WTC11 (cell line): ENCODE measurements around the gene CNOT3. TPM values are rescaled to one million over a fixed set of nuclear protein-coding genes. Genes with fewer than 3 reads are reported as not detected.

ENCODE experiments used
- CBFB ChIP-seq: sonication (generic); formaldehyde crosslinking; IDR thresholded peaks from 2 replicates; pipeline ENCODE4 v1.8.1; 2022; ENCODE audit warnings: mild to moderate bottlenecking, low read depth, missing genetic modification reagents
- EMX1 ChIP-seq: fragments of 250-450 bp; sonication (Bioruptor Pico); IDR thresholded peaks from 2 replicates; pipeline ENCODE4 v1.8.0; 2021; ENCODE audit warnings: mild to moderate bottlenecking
- ETV6 ChIP-seq: sonication (generic); formaldehyde crosslinking; IDR thresholded peaks from 2 replicates; pipeline ENCODE4 v1.8.1; 2022; ENCODE audit warnings: mild to moderate bottlenecking, missing genetic modification reagents
- FOXP1 ChIP-seq: sonication (generic); formaldehyde crosslinking; IDR thresholded peaks from 2 replicates; pipeline ENCODE4 v1.8.0; 2022; ENCODE audit warnings: missing genetic modification reagents, mild to moderate bottlenecking, moderate library complexity, borderline replicate concordance
- HMGA2 ChIP-seq: fragments of 250-450 bp; sonication (Bioruptor Pico); IDR thresholded peaks from 2 replicates; pipeline ENCODE4 v1.4.0; 2021; ENCODE audit warnings: mild to moderate bottlenecking, moderate library complexity
- MYBL2 ChIP-seq: sonication (generic); formaldehyde crosslinking; IDR thresholded peaks from 2 replicates; pipeline ENCODE4 v1.8.1; 2023; ENCODE audit warnings: mild to moderate bottlenecking, moderate library complexity, missing genetic modification reagents
- NR1H2 ChIP-seq: sonication (generic); formaldehyde crosslinking; IDR thresholded peaks from 2 replicates; pipeline ENCODE4 v1.9.0; 2021; ENCODE audit warnings: mild to moderate bottlenecking, moderate library complexity, missing genetic modification reagents
- NR2C2 ChIP-seq: sonication (generic); formaldehyde crosslinking; IDR thresholded peaks from 2 replicates; pipeline ENCODE4 v1.8.0; 2022; ENCODE audit warnings: mild to moderate bottlenecking, missing genetic modification reagents
- RELA ChIP-seq: sonication (generic); formaldehyde crosslinking; IDR thresholded peaks from 2 replicates; pipeline ENCODE4 v1.8.1; 2022; ENCODE audit warnings: missing genetic modification reagents, mild to moderate bottlenecking, borderline replicate concordance
- TEAD1 ChIP-seq: sonication (generic); formaldehyde crosslinking; IDR thresholded peaks from 2 replicates; pipeline ENCODE4 v1.8.0; 2022; ENCODE audit warnings: mild to moderate bottlenecking, missing genetic modification reagents
- ZBTB21 ChIP-seq: sonication (generic); formaldehyde crosslinking; IDR thresholded peaks from 2 replicates; pipeline ENCODE4 v1.8.1; 2023; ENCODE audit warnings: mild to moderate bottlenecking, missing genetic modification reagents, borderline replicate concordance
- ZNF121 ChIP-seq: sonication (generic); formaldehyde crosslinking; IDR thresholded peaks from 2 replicates; pipeline ENCODE4 v1.8.0; 2023; ENCODE audit warnings: missing genetic modification reagents
- ZNF396 ChIP-seq: fragments of 250-450 bp; sonication (Bioruptor Pico); IDR thresholded peaks from 2 replicates; pipeline ENCODE4 v1.8.0; 2021; ENCODE audit warnings: mild to moderate bottlenecking, moderate library complexity, borderline replicate concordance
- ZNF671 ChIP-seq: fragments of 250-450 bp; sonication (Bioruptor Pico); IDR thresholded peaks from 2 replicates; pipeline ENCODE4 v1.8.0; 2021; ENCODE audit warnings: mild to moderate bottlenecking
- total RNA-seq: library from RNA; stranded (reverse); gene quantifications from 3 replicates; pipeline ENCODE4 v1.2.3, GENCODE V29; 2021
- TF ChIP-seq, protein P1 (sequence below): sonication (generic); formaldehyde crosslinking; conservative IDR thresholded peaks from 2 replicates; pipeline ENCODE4 v1.8.1; 2023; ENCODE audit warnings: mild to moderate bottlenecking, low read depth, missing genetic modification reagents, moderate library complexity
- TF ChIP-seq, protein P2 (sequence below): sonication (generic); formaldehyde crosslinking; IDR thresholded peaks from 2 replicates; pipeline ENCODE4 v1.8.1; 2023; ENCODE audit warnings: mild to moderate bottlenecking, missing genetic modification reagents
- TF ChIP-seq, protein P3 (sequence below): sonication (generic); formaldehyde crosslinking; IDR thresholded peaks from 2 replicates; pipeline ENCODE4 v1.8.1; 2022; ENCODE audit warnings: low read depth, mild to moderate bottlenecking, moderate library complexity, missing genetic modification reagents, borderline replicate concordance
- TF ChIP-seq, protein P4 (sequence below): sonication (generic); formaldehyde crosslinking; IDR thresholded peaks from 2 replicates; pipeline ENCODE4 v1.8.1; 2022; ENCODE audit warnings: missing genetic modification reagents, borderline replicate concordance
- TF ChIP-seq, protein P5 (sequence below): fragments of 250-450 bp; sonication (Bioruptor Pico); conservative IDR thresholded peaks from 2 replicates; pipeline ENCODE4 v1.9.0; 2021; ENCODE audit warnings: mild to moderate bottlenecking
- TF ChIP-seq, protein P6 (sequence below): sonication (generic); formaldehyde crosslinking; IDR thresholded peaks from 2 replicates; pipeline ENCODE4 v1.8.1; 2023; ENCODE audit warnings: mild to moderate bottlenecking, moderate library complexity, missing genetic modification reagents
- TF ChIP-seq, protein P7 (sequence below): sonication (generic); formaldehyde crosslinking; IDR thresholded peaks from 2 replicates; pipeline ENCODE4 v1.8.0; 2022; ENCODE audit warnings: mild to moderate bottlenecking, missing genetic modification reagents
- TF ChIP-seq, protein P8 (sequence below): sonication (generic); formaldehyde crosslinking; IDR thresholded peaks from 2 replicates; pipeline ENCODE4 v1.8.1; 2022; ENCODE audit warnings: mild to moderate bottlenecking, missing genetic modification reagents, moderate library complexity, borderline replicate concordance

Gene CNOT3
- total RNA-seq, 1 experiment from 2014 or later = 93.3 TPM

DNA sequence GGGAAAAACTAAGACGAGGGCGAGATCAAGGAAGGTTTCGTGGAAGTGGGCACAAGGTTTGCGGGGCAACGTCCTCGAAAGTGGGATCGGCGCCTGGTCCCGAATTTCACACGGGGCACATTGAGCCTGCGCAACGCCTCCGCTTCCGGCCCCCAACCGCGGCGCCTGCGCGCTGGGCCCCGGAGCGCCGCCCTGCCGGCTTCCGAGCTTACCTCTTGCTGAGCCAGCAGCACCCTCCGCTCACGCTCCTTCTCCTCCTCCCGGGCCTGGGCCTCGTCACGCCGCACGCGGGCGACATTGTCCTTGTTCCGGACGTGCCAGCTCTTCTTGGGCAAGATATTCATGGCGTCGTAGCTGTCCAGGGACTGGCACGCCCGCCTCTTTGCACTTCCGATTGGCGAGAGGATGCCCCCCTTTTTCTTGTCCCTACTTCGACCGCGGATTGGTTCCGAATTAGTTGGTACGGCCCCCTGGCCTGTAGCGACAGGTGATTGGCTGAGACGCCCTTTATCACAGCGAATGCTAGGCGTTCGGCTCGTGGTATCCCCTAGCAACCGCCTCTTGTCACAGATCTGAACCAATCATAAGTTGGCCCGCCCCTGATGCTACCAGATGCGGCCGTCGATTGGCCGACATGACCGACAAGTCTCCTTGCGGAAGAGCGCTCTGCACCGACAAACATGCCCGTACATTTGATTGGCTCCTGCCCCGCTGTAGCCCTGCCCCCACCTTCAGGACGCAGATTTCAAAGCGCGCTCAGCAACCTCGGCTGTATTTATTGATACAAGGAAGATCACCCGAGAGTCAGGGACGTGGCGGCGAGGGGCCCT lies 22.0 kb downstream of the CNOT3 start, which contains the start of gene LENG1 (continued):
- TF ChIP-seq ZNF396 (CRISPR knock-in tag) (no peak), ZNF121 (CRISPR knock-in tag) (peak; percentile 94), RELA (no peak), MYBL2 (CRISPR knock-in tag) (no peak), HMGA2 (no peak), TEAD1 (CRISPR knock-in tag) (0 out of 2 replicates have a peak, but pooled peaks have one; percentile 46), FOXP1 (CRISPR knock-in tag) (peak; percentile 43; the same call in 1 of the 2 replicates), ETV6 (CRISPR knock-in tag) (0 out of 2 replicates have a peak, but pooled peaks have one; percentile 55), ZNF671 (no peak), NR2C2 (CRISPR knock-in tag) (no peak), NR1H2 (no peak), EMX1 (CRISPR knock-in tag) (no peak; the same call in 1 of the 2 replicates), ZBTB21 (no peak), CBFB (no peak)
- TF ChIP-seq, protein P1, sequence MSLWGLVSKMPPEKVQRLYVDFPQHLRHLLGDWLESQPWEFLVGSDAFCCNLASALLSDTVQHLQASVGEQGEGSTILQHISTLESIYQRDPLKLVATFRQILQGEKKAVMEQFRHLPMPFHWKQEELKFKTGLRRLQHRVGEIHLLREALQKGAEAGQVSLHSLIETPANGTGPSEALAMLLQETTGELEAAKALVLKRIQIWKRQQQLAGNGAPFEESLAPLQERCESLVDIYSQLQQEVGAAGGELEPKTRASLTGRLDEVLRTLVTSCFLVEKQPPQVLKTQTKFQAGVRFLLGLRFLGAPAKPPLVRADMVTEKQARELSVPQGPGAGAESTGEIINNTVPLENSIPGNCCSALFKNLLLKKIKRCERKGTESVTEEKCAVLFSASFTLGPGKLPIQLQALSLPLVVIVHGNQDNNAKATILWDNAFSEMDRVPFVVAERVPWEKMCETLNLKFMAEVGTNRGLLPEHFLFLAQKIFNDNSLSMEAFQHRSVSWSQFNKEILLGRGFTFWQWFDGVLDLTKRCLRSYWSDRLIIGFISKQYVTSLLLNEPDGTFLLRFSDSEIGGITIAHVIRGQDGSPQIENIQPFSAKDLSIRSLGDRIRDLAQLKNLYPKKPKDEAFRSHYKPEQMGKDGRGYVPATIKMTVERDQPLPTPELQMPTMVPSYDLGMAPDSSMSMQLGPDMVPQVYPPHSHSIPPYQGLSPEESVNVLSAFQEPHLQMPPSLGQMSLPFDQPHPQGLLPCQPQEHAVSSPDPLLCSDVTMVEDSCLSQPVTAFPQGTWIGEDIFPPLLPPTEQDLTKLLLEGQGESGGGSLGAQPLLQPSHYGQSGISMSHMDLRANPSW (CRISPR knock-in tag) = no peak
- TF ChIP-seq, protein P2, sequence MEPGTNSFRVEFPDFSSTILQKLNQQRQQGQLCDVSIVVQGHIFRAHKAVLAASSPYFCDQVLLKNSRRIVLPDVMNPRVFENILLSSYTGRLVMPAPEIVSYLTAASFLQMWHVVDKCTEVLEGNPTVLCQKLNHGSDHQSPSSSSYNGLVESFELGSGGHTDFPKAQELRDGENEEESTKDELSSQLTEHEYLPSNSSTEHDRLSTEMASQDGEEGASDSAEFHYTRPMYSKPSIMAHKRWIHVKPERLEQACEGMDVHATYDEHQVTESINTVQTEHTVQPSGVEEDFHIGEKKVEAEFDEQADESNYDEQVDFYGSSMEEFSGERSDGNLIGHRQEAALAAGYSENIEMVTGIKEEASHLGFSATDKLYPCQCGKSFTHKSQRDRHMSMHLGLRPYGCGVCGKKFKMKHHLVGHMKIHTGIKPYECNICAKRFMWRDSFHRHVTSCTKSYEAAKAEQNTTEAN (CRISPR knock-in tag) = no peak
- TF ChIP-seq, protein P3, sequence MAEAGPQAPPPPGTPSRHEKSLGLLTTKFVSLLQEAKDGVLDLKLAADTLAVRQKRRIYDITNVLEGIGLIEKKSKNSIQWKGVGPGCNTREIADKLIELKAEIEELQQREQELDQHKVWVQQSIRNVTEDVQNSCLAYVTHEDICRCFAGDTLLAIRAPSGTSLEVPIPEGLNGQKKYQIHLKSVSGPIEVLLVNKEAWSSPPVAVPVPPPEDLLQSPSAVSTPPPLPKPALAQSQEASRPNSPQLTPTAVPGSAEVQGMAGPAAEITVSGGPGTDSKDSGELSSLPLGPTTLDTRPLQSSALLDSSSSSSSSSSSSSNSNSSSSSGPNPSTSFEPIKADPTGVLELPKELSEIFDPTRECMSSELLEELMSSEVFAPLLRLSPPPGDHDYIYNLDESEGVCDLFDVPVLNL = no peak
- TF ChIP-seq, protein P4, sequence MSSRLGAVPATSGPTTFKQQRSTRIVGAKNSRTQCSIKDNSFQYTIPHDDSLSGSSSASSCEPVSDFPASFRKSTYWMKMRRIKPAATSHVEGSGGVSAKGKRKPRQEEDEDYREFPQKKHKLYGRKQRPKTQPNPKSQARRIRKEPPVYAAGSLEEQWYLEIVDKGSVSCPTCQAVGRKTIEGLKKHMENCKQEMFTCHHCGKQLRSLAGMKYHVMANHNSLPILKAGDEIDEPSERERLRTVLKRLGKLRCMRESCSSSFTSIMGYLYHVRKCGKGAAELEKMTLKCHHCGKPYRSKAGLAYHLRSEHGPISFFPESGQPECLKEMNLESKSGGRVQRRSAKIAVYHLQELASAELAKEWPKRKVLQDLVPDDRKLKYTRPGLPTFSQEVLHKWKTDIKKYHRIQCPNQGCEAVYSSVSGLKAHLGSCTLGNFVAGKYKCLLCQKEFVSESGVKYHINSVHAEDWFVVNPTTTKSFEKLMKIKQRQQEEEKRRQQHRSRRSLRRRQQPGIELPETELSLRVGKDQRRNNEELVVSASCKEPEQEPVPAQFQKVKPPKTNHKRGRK (CRISPR knock-in tag) = no peak
- TF ChIP-seq, protein P5, sequence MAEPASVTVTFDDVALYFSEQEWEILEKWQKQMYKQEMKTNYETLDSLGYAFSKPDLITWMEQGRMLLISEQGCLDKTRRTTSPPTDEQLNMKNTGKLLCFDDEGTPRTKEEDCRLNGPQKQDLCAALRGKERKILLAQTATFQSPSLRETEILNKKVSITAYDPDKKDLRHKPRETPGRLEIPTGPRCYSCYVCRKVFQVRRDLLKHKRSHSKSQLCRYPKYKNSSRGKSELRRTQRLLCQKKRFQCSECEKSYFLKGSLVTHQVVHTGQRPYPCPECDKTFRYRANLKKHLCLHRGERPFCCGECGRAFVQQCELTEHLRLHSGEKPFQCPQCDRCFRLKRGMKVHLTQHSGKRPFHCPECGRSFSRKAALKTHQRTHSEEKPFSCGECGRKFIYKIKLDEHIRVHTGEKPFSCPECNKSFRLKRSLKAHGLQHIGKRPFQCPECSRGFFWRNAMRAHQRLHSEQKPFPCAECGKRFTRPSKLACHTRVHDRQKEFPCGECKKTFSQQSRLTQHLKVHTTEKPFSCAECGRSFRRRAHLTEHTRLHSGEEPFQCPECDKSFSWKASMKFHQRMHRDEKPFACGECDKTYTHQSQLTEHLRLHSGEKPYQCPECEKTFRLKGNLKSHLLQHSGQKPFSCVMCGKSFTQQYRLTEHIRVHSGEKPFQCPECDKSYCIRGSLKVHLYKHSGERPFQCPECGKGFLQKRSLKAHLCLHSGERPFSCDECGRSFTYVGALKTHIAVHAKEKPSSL = no peak
- TF ChIP-seq, protein P6, sequence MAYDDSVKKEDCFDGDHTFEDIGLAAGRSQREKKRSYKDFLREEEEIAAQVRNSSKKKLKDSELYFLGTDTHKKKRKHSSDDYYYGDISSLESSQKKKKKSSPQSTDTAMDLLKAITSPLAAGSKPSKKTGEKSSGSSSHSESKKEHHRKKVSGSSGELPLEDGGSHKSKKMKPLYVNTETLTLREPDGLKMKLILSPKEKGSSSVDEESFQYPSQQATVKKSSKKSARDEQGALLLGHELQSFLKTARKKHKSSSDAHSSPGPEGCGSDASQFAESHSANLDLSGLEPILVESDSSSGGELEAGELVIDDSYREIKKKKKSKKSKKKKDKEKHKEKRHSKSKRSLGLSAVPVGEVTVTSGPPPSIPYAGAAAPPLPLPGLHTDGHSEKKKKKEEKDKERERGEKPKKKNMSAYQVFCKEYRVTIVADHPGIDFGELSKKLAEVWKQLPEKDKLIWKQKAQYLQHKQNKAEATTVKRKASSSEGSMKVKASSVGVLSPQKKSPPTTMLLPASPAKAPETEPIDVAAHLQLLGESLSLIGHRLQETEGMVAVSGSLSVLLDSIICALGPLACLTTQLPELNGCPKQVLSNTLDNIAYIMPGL (CRISPR knock-in tag) = no peak
- TF ChIP-seq, protein P7, sequence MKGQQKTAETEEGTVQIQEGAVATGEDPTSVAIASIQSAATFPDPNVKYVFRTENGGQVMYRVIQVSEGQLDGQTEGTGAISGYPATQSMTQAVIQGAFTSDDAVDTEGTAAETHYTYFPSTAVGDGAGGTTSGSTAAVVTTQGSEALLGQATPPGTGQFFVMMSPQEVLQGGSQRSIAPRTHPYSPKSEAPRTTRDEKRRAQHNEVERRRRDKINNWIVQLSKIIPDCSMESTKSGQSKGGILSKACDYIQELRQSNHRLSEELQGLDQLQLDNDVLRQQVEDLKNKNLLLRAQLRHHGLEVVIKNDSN = no peak
- TF ChIP-seq, protein P8, sequence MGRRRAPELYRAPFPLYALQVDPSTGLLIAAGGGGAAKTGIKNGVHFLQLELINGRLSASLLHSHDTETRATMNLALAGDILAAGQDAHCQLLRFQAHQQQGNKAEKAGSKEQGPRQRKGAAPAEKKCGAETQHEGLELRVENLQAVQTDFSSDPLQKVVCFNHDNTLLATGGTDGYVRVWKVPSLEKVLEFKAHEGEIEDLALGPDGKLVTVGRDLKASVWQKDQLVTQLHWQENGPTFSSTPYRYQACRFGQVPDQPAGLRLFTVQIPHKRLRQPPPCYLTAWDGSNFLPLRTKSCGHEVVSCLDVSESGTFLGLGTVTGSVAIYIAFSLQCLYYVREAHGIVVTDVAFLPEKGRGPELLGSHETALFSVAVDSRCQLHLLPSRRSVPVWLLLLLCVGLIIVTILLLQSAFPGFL = peak; percentile 31; the same call in 1 of the 2 replicates
